Progenitor cell of endocrine pancreas (in vitro differentiated cells): Measurements from ENCODE around the gene NARF. TPM values are rescaled to one million over a fixed set of nuclear protein-coding genes. Genes with fewer than 3 reads are reported as not detected.

Experiments used
- DNase-seq: peaks from one replicate; pipeline ENCODE4 v3.0.0; 2021; ENCODE audit warnings: low spot score; ENCODE audit not compliant: unreplicated experiment
- H3K27ac Mint-ChIP-seq: 2 replicates; pipeline ENCODE4 v1.8.0; 2021; ENCODE audit warnings: mild to moderate bottlenecking, moderate library complexity, mixed read lengths
- H3K27me3 Mint-ChIP-seq: 2 replicates; pipeline ENCODE4 v1.8.0; 2021; ENCODE audit warnings: mixed read lengths
- H3K36me3 Mint-ChIP-seq: 2 replicates; pipeline ENCODE4 v1.8.0; 2022; ENCODE audit warnings: mixed read lengths; ENCODE audit not compliant: insufficient read depth
- H3K4me1 Mint-ChIP-seq: 2 replicates; pipeline ENCODE4 v1.8.0; 2021; ENCODE audit warnings: low read depth, mixed read lengths
- H3K4me3 Mint-ChIP-seq: 2 replicates; pipeline ENCODE4 v1.8.0; 2021; ENCODE audit warnings: low read depth, mild to moderate bottlenecking, moderate library complexity, mixed read lengths
- H3K9me3 Mint-ChIP-seq: 2 replicates; pipeline ENCODE4 v1.8.0; 2021; ENCODE audit warnings: low read depth, mixed read lengths
- CTCF ChIP-seq: fragments of 200-600 bp; sonication (generic); IDR thresholded peaks from one replicate; pipeline ENCODE4 v1.5.0; 2021; ENCODE audit warnings: antibody characterized with exemption, mild to moderate bottlenecking; ENCODE audit not compliant: unreplicated experiment
- total RNA-seq: library from RNA; stranded (reverse); gene quantifications from 2 replicates; pipeline ENCODE4 v1.2.1, GENCODE V29; 2021

Gene NARF
- total RNA-seq, 1 donor from 2014 or later: 94.0 TPM

- no peaks in the 10 kb centered on the region for H3K9me3 Mint-ChIP-seq
- H3K36me3 Mint-ChIP-seq: peaks cover 16% of the 10 kb centered on the region
- DNase-seq: no peak
- no peaks in the 10 kb centered on the region for H3K27me3 Mint-ChIP-seq
- no peak for TF ChIP-seq CTCF
- no peak overlapping the region for H3K27ac Mint-ChIP-seq
- no peaks in the 10 kb centered on the region for H3K4me1 Mint-ChIP-seq
- no peak overlapping the region for H3K4me3 Mint-ChIP-seq
Measured at GRCh38 chr17:82480318-82480717, 21.8 kb downstream of the NARF start.

DNA sequence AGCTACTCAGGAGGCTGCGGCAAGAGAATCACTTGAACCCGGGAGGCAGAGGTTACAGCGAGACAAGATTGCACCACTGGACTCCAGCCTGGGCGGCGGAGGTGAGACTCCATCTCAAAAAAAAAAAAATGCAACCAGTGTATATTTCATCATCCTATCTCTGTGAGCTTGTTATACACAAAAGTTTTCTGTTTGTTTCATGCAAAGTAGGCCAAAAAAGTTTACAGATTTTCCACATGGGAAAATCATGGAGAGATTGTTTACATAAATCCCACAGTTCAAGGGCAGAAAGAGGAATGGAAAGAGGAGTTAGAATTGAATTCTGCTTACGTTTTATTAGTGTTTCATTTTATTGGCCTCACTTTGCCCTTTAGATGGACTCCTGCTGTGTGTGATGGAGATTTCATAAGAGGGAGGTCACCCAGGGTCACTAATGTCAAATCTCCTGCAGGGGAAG is 24.7 kb downstream of the NARF start:
- Mint-ChIP-seq H3K36me3 (peaks cover 26% of the 10 kb centered on the region), H3K4me3 (no peak overlapping the region), H3K9me3 (no peaks in the 10 kb centered on the region), H3K4me1 (no peaks in the 10 kb centered on the region), H3K27ac (no peak overlapping the region), H3K27me3 (no peaks in the 10 kb centered on the region)
- no peak for TF ChIP-seq CTCF
- DNase-seq: no peak

DNA sequence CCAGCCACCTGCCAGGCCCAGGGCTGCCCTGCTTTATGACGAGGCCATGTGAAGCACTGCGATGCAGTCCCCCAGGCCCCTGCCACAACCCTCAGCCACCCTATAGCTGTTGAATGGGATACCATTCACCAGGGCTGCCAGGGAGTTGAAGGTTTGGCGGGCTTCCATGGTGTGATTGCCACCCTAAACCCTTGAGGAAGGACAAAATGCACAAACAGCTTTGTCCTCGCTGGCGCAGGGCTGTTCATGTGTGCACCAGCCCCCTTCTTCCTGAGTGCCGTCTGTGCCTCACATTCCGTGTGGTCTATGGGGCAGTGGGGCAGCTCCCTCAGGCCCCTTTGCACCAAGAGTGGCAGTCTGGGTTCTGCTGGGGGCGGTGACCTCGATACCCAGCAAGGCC is 25.3 kb downstream of the NARF start:
- H3K36me3 Mint-ChIP-seq: peaks cover 26% of the 10 kb centered on the region
- H3K27ac Mint-ChIP-seq: no peak overlapping the region
- no peaks in the 10 kb centered on the region for H3K9me3 Mint-ChIP-seq
- H3K4me1 Mint-ChIP-seq: no peaks in the 10 kb centered on the region
- H3K4me3 Mint-ChIP-seq: no peak overlapping the region
- DNase-seq: no peak
- TF ChIP-seq CTCF: no peak
- no peaks in the 10 kb centered on the region for H3K27me3 Mint-ChIP-seq

DNA sequence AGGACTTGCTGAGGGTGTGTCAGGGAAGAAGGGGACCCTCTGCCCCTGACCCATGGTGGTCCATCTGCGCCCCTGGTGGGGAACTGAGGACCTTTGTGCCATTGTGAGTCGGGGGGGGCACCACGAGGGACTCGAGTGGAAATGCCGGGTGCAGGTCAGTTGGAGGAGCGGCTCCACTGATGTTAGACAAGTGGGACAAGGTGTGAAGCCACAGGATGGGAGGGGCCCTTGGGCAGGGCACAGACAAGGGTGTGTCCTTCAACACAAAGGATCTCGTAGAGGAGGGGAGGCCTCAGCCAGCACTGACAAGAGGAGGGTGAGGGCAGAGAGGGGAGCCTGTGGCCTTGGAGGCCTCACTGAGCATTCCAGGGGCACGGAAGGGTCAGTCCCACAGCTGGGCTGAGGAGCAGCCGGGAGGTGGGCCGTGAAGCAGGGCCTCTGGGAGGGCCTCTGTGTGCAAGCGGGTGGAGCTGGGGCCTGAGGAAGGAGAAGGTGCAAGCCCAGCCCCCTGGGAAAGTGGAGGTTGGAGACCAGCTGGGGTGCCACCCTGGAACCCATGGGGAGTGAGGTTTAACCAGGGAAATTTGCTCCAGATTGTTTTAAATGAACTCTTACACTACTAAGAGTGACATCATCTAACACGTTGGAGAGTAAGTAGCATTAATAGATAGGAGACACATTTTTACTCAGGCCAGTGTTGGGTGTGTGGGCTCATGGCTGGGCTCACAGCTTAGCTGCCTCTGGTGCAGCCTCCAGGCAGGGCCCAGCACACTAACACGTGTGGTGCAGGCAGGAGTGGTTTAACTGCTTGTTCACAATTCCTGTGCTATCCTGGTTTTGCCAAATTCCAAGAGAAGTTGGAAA is 27.9 kb downstream of the NARF start:
- DNase-seq: no peak
- Mint-ChIP-seq H3K4me3 (no peak overlapping the region), H3K27me3 (no peaks in the 10 kb centered on the region), H3K4me1 (no peaks in the 10 kb centered on the region), H3K9me3 (no peaks in the 10 kb centered on the region), H3K27ac (no peak overlapping the region), H3K36me3 (peaks cover 22% of the 10 kb centered on the region)
- TF ChIP-seq CTCF: no peak

DNA sequence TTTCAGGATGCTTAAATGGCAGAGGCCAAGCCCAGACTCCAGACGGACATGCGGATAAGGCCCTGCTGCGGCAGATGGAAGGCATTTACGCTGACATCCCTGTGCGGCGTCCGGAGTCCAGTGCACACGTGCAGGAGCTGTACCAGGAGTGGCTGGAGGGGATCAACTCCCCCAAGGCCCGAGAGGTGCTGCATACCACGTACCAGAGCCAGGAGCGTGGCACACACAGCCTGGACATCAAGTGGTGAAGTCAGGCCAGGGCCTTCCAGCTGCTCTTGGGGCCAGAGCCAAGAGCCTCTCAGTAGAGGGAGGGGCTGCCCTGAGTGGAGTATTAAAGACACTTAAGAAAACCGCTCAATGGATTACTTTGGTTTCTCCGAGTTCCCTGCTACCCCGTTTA is 29.4 kb downstream of the NARF start:
- H3K27ac Mint-ChIP-seq: no peak overlapping the region
- DNase-seq: no peak
- H3K4me3 Mint-ChIP-seq: no peak overlapping the region
- no peaks in the 10 kb centered on the region for H3K4me1 Mint-ChIP-seq
- peaks cover 20% of the 10 kb centered on the region for H3K36me3 Mint-ChIP-seq
- no peaks in the 10 kb centered on the region for H3K9me3 Mint-ChIP-seq
- no peaks in the 10 kb centered on the region for H3K27me3 Mint-ChIP-seq
- TF ChIP-seq CTCF: no peak
